ENCODE data around the gene EFHD1.

The EFHD1 gene

DNA sequence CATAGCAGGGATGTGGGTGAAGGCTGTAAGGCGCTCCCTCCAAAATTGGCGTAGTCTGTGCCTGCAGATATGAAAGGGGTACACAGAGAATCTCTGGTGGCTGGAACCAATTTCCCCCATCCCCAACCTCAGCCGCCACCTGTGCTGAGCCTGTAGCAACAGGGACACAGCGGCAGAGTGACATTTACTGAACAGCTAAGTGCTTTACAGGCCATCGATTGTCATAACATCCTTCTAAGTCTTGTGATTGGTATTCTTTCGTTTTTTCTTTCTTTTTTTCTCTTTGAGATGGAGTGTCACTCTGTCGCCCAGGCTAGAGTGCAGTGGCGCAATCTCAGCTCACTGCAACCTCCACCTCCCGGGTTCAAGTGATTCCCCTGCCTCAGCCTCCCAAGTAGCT is 12.2 kb upstream of the EFHD1 start:
- Histone ChIP-seq H3K4me1 (ENCODE audit: control insufficient read depth in 1 of 2, insufficient read depth in 1 of 2, low read depth in 1 of 2, low read length in 1 of 2) (no peaks in the 10 kb centered on the region), H3K27me3 (peaks cover 26% of the 10 kb centered on the region), H3K36me3 (no peaks in the 10 kb centered on the region), H3K27ac (no peak overlapping the region), H3K9me3 (no peaks in the 10 kb centered on the region), H3K4me3 (ENCODE audit: low read depth in 1 of 2, low read length in 1 of 2) (no peak overlapping the region)
- TF ChIP-seq, protein P1, sequence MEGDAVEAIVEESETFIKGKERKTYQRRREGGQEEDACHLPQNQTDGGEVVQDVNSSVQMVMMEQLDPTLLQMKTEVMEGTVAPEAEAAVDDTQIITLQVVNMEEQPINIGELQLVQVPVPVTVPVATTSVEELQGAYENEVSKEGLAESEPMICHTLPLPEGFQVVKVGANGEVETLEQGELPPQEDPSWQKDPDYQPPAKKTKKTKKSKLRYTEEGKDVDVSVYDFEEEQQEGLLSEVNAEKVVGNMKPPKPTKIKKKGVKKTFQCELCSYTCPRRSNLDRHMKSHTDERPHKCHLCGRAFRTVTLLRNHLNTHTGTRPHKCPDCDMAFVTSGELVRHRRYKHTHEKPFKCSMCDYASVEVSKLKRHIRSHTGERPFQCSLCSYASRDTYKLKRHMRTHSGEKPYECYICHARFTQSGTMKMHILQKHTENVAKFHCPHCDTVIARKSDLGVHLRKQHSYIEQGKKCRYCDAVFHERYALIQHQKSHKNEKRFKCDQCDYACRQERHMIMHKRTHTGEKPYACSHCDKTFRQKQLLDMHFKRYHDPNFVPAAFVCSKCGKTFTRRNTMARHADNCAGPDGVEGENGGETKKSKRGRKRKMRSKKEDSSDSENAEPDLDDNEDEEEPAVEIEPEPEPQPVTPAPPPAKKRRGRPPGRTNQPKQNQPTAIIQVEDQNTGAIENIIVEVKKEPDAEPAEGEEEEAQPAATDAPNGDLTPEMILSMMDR (IDR thresholded peaks at IDR 0.05): no peak

DNA sequence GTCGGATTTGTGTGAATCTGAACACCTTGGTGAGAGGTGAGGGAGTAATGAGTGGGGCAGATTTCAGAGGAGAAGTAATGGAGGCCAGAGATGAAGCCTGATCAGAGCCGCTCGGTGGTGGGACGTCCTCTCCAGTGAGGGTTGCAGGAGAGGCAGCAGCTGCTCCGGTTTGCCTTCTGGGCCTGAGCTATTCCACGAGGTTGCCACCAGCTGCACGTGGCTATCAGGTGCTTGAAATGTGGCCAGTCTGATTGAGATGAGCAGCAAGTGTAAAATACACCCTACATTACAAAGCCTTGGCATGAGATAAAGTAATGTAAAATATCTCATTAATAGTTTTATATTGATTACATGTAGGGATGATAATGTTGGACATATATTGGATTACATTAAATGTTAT is 10.8 kb upstream of the EFHD1 start:
- TF ChIP-seq, protein P1 (IDR thresholded peaks at IDR 0.05): no peak
- Histone ChIP-seq H3K9me3 (no peaks in the 10 kb centered on the region), H3K4me3 (ENCODE audit: low read depth in 1 of 2, low read length in 1 of 2) (no peak overlapping the region), H3K4me1 (ENCODE audit: control insufficient read depth in 1 of 2, insufficient read depth in 1 of 2, low read depth in 1 of 2, low read length in 1 of 2) (no peaks in the 10 kb centered on the region), H3K36me3 (no peaks in the 10 kb centered on the region), H3K27ac (no peak overlapping the region), H3K27me3 (peaks cover 38% of the 10 kb centered on the region)

DNA sequence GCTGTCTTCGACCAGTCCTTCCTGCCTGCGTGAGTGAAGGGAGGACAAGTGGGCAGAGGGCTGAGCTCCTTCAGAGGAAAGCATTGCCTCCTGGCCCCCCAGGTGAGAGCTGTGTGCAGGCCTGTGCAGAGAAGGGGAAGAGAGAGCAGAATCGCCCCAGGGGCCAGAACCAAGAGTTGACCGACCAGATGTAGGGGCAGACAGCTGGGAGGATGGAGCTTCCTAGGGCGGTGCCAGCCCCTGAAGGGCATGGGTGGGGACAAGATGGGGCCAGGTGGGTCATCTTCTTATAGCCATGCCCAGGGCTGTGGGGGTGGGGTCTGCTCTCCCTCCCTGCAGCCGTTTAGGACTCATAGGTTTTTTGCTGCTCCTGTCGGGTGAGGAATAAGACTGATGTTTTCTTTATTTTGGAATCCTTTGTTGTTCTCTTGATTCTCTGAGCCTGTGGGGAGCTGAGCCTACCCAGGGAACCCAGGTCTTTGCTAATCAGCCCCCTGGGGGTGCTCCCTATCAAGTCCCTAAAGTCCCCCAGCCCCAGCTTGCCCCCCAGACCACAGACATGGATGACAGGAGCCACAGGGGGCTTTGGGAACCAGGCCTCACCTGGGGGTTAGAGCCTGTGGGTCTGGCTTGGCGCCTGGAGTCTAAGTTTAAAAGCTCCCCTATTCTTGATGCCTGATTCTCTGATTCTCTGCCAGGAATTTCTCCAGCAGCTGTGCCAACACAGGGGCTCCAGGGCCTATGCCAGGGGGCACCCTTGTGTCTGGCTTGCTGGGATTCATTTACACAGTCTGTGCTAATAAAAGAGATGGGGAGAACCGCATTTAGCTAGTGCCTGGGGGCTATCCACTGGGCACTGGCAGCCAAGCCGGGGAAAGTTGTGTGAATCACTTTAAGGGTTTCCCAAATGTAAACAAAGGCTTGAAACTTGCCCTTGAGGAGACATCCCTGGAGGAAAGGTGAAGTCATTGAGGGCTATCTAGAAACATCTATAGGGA is 9.3 kb upstream of the EFHD1 start:
- TF ChIP-seq, protein P1 (IDR thresholded peaks at IDR 0.05): no peak
- no peak overlapping the region for H3K4me3 ChIP-seq (ENCODE audit: low read depth in 1 of 2, low read length in 1 of 2)

DNA sequence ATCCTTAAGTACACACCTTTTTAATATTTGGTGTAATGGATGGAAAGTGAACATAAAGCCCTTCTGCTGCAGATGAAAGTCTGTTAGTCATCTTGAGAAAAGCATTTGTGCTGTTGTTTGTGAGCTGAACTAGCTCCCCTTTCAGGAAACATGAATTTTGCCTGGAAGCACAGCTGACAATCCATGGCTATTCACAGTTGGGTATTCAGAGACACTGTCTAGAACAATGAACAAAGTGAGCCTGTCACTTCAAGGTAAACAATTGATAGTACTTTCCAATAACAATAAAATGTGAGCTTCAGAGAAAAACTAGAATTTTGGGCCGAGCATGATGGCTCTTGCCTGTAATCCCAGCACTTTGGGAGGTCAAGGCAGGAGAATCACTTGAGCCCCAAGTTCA is 6.8 kb upstream of the EFHD1 start:
- TF ChIP-seq, protein P1 (IDR thresholded peaks at IDR 0.05): no peak
- no peaks in the 10 kb centered on the region for H3K36me3 ChIP-seq

More for the DNA sequence above, 9.3 kb upstream of the EFHD1 start:
- Histone ChIP-seq H3K27me3 (peaks cover 53% of the 10 kb centered on the region), H3K27ac (no peak overlapping the region), H3K9me3 (no peaks in the 10 kb centered on the region), H3K4me1 (ENCODE audit: control insufficient read depth in 1 of 2, insufficient read depth in 1 of 2, low read depth in 1 of 2, low read length in 1 of 2) (no peaks in the 10 kb centered on the region), H3K36me3 (no peaks in the 10 kb centered on the region)

DNA sequence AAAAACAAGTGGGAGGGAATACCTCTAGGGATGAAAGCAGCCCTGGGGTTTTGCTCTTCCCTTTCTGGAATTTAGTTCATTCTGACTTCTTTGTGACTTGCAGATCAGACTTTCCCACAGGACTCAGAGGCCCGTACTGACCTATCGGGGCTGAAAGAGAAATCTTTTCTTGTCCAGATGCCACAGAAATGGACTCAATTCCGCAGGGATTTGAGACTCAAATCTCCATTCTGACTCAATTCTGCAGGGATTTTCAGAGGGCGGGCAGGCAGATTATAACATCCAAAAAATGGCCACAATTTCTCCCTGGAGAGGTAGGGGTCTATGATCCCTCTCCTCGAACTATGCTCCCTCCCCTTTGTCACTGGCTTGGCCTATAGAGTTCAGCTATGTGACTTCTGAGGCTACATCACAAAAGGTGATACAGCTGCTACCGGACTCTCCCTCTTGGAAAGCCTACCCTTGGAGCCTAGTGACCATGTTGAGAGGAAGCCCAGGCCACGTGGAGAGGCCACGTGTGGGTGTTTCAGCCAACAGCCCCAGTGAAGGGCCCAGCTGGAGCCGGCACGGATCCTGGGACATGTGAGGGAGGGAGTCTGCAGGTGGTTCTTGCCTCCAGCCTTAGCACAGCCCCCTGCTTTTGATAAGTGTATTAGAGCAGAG is 4.8 kb upstream of the EFHD1 start:
- TF ChIP-seq, protein P1 (IDR thresholded peaks at IDR 0.05): no peak
- Histone ChIP-seq H3K27me3 (peaks cover 98% of the 10 kb centered on the region), H3K4me1 (ENCODE audit: control insufficient read depth in 1 of 2, insufficient read depth in 1 of 2, low read depth in 1 of 2, low read length in 1 of 2) (peaks cover 2 to 7% of the 10 kb centered on the region in 2 experiments), H3K27ac (no peak overlapping the region), H3K9me3 (no peaks in the 10 kb centered on the region), H3K36me3 (no peaks in the 10 kb centered on the region), H3K4me3 (ENCODE audit: low read depth in 1 of 2, low read length in 1 of 2) (no peak overlapping the region)

More for the DNA sequence above, 6.8 kb upstream of the EFHD1 start:
- Histone ChIP-seq H3K27me3 (peaks cover 78% of the 10 kb centered on the region), H3K4me3 (ENCODE audit: low read depth in 1 of 2, low read length in 1 of 2) (no peak overlapping the region), H3K4me1 (ENCODE audit: control insufficient read depth in 1 of 2, insufficient read depth in 1 of 2, low read depth in 1 of 2, low read length in 1 of 2) (no peaks in the 10 kb centered on the region), H3K9me3 (no peaks in the 10 kb centered on the region), H3K27ac (no peak overlapping the region)
